ENCODE data around the gene SLC12A6.

- TF ChIP-seq FOXA1 (IDR thresholded peaks at IDR 0.05) = no peak
- no peak for TF ChIP-seq TARDBP (IDR thresholded peaks at IDR 0.05)
These were observed 2.9 kb downstream of the SLC12A6 start for GRCh38 chr15:34334672-34335071.
